HG02973 (cell line): ENCODE measurements around the gene NTNG1.
"Not testable (repeated sequence)": the region's sequence is repeated elsewhere in the genome, so short reads cannot be mapped to it uniquely, and the experiment has no call there.

ENCODE experiments used
- ATAC-seq: cut with Tn5 transposase; IDR thresholded peaks from one replicate; pipeline ENCODE4 v1.9.1; 2021; ENCODE audit warnings: moderate library complexity; ENCODE audit not compliant: unreplicated experiment

The NTNG1 gene

GRCh38 chr1:107142140-107142542, 1.3 kb downstream of the NTNG1 start:
- no peak for ATAC-seq

GRCh38 chr1:107142666-107143065, 1.8 kb downstream of the NTNG1 start:
- no peak for ATAC-seq

GRCh38 chr1:107145637-107146036, 4.8 kb downstream of the NTNG1 start:
- no peak for ATAC-seq

- no peak for ATAC-seq
These were observed 7.0 kb downstream of the NTNG1 start for GRCh38 chr1:107147843-107148242.

GRCh38 chr1:107149946-107150345, 9.1 kb downstream of the NTNG1 start:
- ATAC-seq = no peak

GRCh38 chr1:107151295-107151694, 10.5 kb downstream of the NTNG1 start:
- no peak for ATAC-seq

- ATAC-seq = no peak
These were observed 11.6 kb downstream of the NTNG1 start for GRCh38 chr1:107152395-107152794.

GRCh38 chr1:107153014-107153413, 12.2 kb downstream of the NTNG1 start:
- no peak for ATAC-seq

- no peak for ATAC-seq
These were observed 17.7 kb downstream of the NTNG1 start for GRCh38 chr1:107158496-107158895.

- no peak for ATAC-seq
These were observed 18.2 kb downstream of the NTNG1 start for GRCh38 chr1:107158991-107159390.

- ATAC-seq = no peak
These were observed 21.9 kb downstream of the NTNG1 start for GRCh38 chr1:107162745-107163144.

- not testable (repeated sequence) for ATAC-seq
These were observed 24.1 kb downstream of the NTNG1 start for GRCh38 chr1:107164901-107165300.

GRCh38 chr1:107169615-107170014, 28.8 kb downstream of the NTNG1 start:
- no peak for ATAC-seq

GRCh38 chr1:107171333-107171732, 30.5 kb downstream of the NTNG1 start:
- no peak for ATAC-seq

GRCh38 chr1:107172450-107173170, 31.8 kb downstream of the NTNG1 start:
- ATAC-seq = no peak

GRCh38 chr1:107175102-107175909, 34.5 kb downstream of the NTNG1 start:
- no peak for ATAC-seq

GRCh38 chr1:107181253-107181969, 40.6 kb downstream of the NTNG1 start:
- ATAC-seq = no peak

GRCh38 chr1:107183011-107183410, 42.2 kb downstream of the NTNG1 start:
- no peak for ATAC-seq

GRCh38 chr1:107184888-107185287, 44.0 kb downstream of the NTNG1 start:
- no peak for ATAC-seq

GRCh38 chr1:107187399-107187798, 46.6 kb downstream of the NTNG1 start:
- no peak for ATAC-seq

- no peak for ATAC-seq
These were observed 47.3 kb downstream of the NTNG1 start for GRCh38 chr1:107188160-107188559.

GRCh38 chr1:107194380-107194779, 53.5 kb downstream of the NTNG1 start:
- no peak for ATAC-seq
